NCI-H146 treated with DMSO at 0.1 percent for 48 hours (cell line): Measurements from ENCODE around the gene IGHMBP2.

Experiments
- DNase-seq: peaks from one replicate; lab custom pipeline; 2025; ENCODE audit not compliant: unreplicated experiment; lab: John Stamatoyannopoulos, UW

The IGHMBP2 gene

GRCh38 chr11:68927280-68928135 lies 23.8 kb downstream of the IGHMBP2 start:
- no peak for DNase-seq

- no peak for DNase-seq
Observed at GRCh38 chr11:68928136-68928880, 24.6 kb downstream of the IGHMBP2 start.

- no peak for DNase-seq
Observed at GRCh38 chr11:68929135-68929534, 25.4 kb downstream of the IGHMBP2 start.

- no peak for DNase-seq
Observed at GRCh38 chr11:68929706-68930570, 26.2 kb downstream of the IGHMBP2 start.

- DNase-seq = no peak
Observed at GRCh38 chr11:68930991-68931855, 27.5 kb downstream of the IGHMBP2 start.

- no peak for DNase-seq
Observed at GRCh38 chr11:68931911-68932310, 28.2 kb downstream of the IGHMBP2 start.

- DNase-seq = no peak
Observed at GRCh38 chr11:68932358-68932757, 28.7 kb downstream of the IGHMBP2 start.

- no peak for DNase-seq
Observed at GRCh38 chr11:68932933-68933577, 29.4 kb downstream of the IGHMBP2 start.

- DNase-seq = peak; percentile 92
Observed at GRCh38 chr11:68933605-68934320, 30.1 kb downstream of the IGHMBP2 start.

GRCh38 chr11:68934321-68934645 lies 30.6 kb downstream of the IGHMBP2 start:
- no peak for DNase-seq

- DNase-seq = no peak
Observed at GRCh38 chr11:68934666-68935065, 31.0 kb downstream of the IGHMBP2 start.

GRCh38 chr11:68935066-68935465 lies 31.4 kb downstream of the IGHMBP2 start:
- no peak for DNase-seq

- DNase-seq = no peak
Observed at GRCh38 chr11:68935516-68936357, 32.0 kb downstream of the IGHMBP2 start.

- DNase-seq = no peak
Observed at GRCh38 chr11:68936358-68936636, 32.6 kb downstream of the IGHMBP2 start.

GRCh38 chr11:68936676-68937620 lies 33.3 kb downstream of the IGHMBP2 start:
- DNase-seq = no peak

GRCh38 chr11:68938088-68938487 lies 34.4 kb downstream of the IGHMBP2 start:
- no peak for DNase-seq

GRCh38 chr11:68938816-68939582 lies 35.3 kb downstream of the IGHMBP2 start:
- no peak for DNase-seq
